Ectodermal cell (in vitro differentiated cells): ENCODE results near the gene ERGIC3.
"Not testable (repeated sequence)": the region's sequence is repeated elsewhere in the genome, so short reads cannot be mapped to it uniquely, and the experiment has no call there.

Source experiments
- H3K27ac ChIP-seq: 2 replicates; pipeline ENCODE4 v1.7.0; 2013; ENCODE audit warnings: mild to moderate bottlenecking, low read depth, low read length; ENCODE audit not compliant: insufficient read depth, poor library complexity, severe bottlenecking
- H3K27me3 ChIP-seq: 2 replicates; pipeline ENCODE4 v1.7.0; 2013; ENCODE audit warnings: mild to moderate bottlenecking, low read length; ENCODE audit not compliant: insufficient read depth, control insufficient read depth, poor library complexity, severe bottlenecking
- H3K36me3 ChIP-seq: one replicate; pipeline ENCODE4 v1.7.0; 2013; ENCODE audit warnings: low read length; ENCODE audit not compliant: control insufficient read depth, insufficient read depth
- H3K4me1 ChIP-seq: one replicate; pipeline ENCODE4 v1.7.0; 2013; ENCODE audit warnings: low read length; ENCODE audit not compliant: control insufficient read depth, insufficient read depth
- H3K4me3 ChIP-seq: 2 replicates; pipeline ENCODE4 v1.7.0; 2013; ENCODE audit warnings: low read depth, low read length, control low read depth; ENCODE audit not compliant: insufficient read depth
- H3K9me3 ChIP-seq: 2 replicates; pipeline ENCODE4 v1.7.0; 2013; ENCODE audit warnings: mild to moderate bottlenecking, low read length, moderate library complexity; ENCODE audit not compliant: control insufficient read depth
- WGBS, 2 experiments: methylation state at CpG; one replicate each; pipeline ENCODE4 v1.1.7; 2013; ENCODE audit warnings: missing lambda C conversion rate in 2 of 2; 5-methylcytosine and 5-hydroxymethylcytosine counted together

ERGIC3 gene

DNA sequence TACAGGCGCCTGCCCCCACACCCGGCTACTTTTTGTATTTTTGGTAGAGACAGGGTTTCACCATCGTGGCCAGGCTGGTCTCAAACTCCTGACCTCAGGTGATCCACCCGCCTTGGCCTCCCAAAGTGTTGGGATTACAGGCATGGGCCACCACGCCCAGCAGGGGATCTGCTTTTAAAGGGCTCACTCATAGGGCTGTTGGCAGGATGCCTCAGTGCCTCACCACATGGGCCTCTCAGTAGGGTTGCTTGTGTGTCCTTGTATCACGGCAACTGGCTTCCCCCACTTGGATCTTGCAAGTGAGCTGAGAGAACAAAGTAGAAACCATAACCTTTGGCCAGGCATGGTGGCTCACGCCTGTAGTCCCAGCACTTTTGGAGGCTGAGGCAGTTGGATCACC is 3.1 kb downstream of the ERGIC3 start:
- H3K27me3 ChIP-seq, H3K4me1 ChIP-seq, H3K27ac ChIP-seq, H3K4me3 ChIP-seq, H3K9me3 ChIP-seq: not testable (repeated sequence)
- H3K36me3 ChIP-seq, result peaks cover 13% of the 10 kb centered on the region
- 92 to 94% methylated on average over 7 of the region's 7 CpGs for WGBS, 2 experiments

DNA sequence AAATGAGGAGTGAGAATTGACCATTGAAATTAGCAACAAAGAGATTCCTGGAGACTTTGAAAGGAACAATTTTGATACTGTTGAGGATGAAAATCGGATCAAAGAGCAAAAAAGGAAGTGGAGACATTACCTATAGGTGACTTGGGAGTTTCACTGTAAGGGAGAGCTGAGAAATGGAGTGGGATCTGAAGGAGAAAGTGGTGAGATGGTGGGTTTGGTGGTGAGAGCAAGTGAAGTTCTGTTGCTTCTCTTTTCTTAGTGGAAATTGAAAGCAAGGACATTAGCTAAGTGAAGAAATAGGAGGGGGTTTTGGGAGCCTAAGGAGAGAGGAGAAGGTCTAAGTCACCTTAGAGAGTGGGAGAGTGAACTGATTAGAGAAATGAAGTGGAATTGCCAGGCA is 4.2 kb downstream of the ERGIC3 start:
- no peaks in the 10 kb centered on the region for H3K27me3 ChIP-seq
- H3K4me3 ChIP-seq, result no peak overlapping the region
- H3K4me1 ChIP-seq, result peaks cover 7% of the 10 kb centered on the region
- H3K27ac ChIP-seq, result no peak overlapping the region
- peaks cover 17% of the 10 kb centered on the region for H3K36me3 ChIP-seq
- no peaks in the 10 kb centered on the region for H3K9me3 ChIP-seq
- WGBS, 2 experiments, result 89 to 90% methylated on average over 1 of the region's 1 CpG

DNA sequence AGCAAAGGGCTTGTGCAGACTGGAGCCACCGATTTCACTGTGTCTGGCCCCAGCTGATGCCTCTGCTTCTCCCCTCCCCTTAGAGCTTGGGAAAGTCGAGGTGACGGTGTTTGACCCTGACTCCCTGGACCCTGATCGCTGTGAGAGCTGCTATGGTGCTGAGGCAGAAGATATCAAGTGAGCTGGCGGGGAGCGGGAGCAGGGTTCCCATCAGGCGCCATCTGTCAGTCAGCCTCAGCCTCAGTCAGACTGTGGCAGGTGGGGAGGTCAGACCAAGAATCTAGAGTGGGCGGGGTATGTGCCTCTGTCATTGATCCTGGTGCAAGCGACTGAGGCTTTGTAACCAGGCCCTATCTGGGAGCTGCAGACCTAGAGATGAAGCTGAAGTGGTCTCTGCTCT is 5.5 kb downstream of the ERGIC3 start:
- H3K4me1 ChIP-seq, result peaks cover 7% of the 10 kb centered on the region
- H3K9me3 ChIP-seq, result no peaks in the 10 kb centered on the region
- no peak overlapping the region for H3K4me3 ChIP-seq
- H3K27me3 ChIP-seq, result no peaks in the 10 kb centered on the region
- H3K36me3 ChIP-seq, result peaks cover 23% of the 10 kb centered on the region
- H3K27ac ChIP-seq, result no peak overlapping the region
- WGBS, 2 experiments, result 84 to 97% methylated on average over 8 to 9 of the region's 9 CpGs

DNA sequence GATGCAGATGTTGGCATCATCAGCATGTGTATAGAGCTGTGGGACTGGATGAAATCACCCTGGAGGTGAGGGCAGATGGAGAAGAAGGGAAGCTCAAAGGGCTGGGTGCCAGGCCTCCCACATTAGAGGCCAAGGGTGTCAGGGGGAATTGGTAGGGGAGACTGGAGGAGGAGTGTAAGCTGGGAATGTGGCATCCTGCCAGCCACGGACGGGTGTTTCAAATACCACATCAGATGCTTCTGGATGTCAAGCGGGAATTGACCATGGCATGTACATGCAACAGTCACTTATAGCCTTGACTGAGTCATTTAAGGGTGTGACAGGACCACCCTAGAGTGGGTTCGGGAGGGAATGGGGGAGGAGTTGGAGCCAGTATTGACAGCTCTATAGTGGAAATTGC is 9.6 kb downstream of the ERGIC3 start:
- H3K4me3 ChIP-seq, result no peak overlapping the region
- H3K36me3 ChIP-seq, result peaks cover 39% of the 10 kb centered on the region
- no peaks in the 10 kb centered on the region for H3K4me1 ChIP-seq
- 93 to 96% methylated on average over 4 of the region's 4 CpGs for WGBS, 2 experiments
- no peak overlapping the region for H3K27ac ChIP-seq
- H3K9me3 ChIP-seq, result no peaks in the 10 kb centered on the region
- H3K27me3 ChIP-seq, result no peaks in the 10 kb centered on the region

DNA sequence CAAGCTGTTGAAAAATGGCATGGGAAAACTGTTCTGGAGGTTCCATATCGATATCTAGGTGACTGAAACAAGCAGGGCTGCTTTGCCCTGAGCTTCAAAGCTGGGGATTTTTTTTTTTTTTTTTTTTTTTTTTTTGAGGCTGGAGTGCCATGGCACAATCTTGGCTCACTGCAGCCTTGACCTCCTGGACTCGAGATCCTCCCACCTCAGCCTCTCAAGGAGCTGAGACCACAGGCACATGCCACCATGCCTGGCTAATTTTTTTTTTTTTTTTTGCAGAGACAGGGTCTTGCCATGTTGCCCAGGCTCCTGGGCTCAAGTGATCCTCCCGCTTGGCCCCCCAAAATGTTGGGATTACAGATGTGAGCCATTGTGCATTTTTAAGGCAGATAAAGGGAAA is 11.0 kb downstream of the ERGIC3 start:
- Histone ChIP-seq H3K27me3 (no peaks in the 10 kb centered on the region), H3K4me1 (no peaks in the 10 kb centered on the region), H3K4me3 (no peak overlapping the region), H3K27ac (no peak overlapping the region), H3K36me3 (peaks cover 35% of the 10 kb centered on the region), H3K9me3 (no peaks in the 10 kb centered on the region)
- 94 to 97% methylated on average over 3 of the region's 3 CpGs for WGBS, 2 experiments

DNA sequence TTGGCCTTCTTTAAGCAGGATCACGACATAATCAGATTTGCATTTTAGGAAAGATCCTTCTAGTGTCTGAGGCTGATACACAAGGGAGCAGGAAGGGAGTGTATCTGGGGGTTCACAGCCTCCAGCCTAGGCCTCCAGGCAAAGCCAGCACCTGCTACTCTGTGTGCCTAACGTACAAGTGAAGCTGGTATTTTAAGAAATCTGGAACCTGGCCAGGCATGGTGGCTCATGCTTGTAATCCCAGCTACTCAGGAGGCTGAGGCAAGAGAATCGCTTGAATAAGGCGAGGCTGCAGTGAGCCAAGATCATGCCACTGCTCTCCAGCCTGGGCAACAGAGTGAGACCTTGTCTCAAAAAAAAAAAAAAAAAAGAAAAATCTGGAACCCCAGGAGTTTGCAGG is 13.6 kb downstream of the ERGIC3 start:
- H3K27me3 ChIP-seq, H3K4me1 ChIP-seq, H3K4me3 ChIP-seq, H3K27ac ChIP-seq, H3K9me3 ChIP-seq: not testable (repeated sequence)
- peaks cover 24% of the 10 kb centered on the region for H3K36me3 ChIP-seq
- 93 to 94% methylated on average over 4 of the region's 4 CpGs for WGBS, 2 experiments

DNA sequence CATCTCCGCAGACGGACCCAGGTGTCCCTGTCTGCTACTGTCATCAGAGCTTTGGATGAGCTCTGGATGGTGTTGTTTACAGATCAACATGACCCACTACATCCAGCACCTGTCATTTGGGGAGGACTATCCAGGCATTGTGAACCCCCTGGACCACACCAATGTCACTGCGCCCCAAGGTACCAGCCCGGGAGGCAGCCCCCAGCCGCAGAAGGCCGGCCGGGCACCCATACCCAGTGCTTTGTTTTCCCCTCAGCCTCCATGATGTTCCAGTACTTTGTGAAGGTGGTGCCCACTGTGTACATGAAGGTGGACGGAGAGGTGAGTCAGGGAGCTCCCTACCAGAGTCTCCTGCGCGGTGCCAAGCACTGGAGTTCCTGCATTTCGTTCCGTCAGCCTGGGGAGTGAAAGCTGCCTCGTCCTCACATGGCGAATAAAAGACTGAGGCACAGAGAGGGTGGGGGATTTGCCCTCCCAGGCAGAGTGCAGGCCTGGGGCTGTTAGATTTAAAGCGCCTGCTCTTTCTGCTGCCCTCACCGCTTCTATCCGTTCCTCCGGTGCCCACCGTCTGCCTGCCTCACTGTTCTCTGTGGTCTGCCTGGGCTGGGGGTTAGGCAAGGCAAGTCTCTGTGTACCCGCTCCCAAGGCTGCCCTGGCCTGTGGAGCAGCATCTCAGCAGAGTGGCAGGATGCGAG is 14.2 kb downstream of the ERGIC3 start:
- Histone ChIP-seq H3K27ac (no peak overlapping the region), H3K4me1 (no peaks in the 10 kb centered on the region), H3K36me3 (peaks cover 23% of the 10 kb centered on the region), H3K4me3 (no peak overlapping the region), H3K9me3 (no peaks in the 10 kb centered on the region), H3K27me3 (no peaks in the 10 kb centered on the region)
- 94 to 96% methylated on average over 20 to 21 of the region's 21 CpGs for WGBS, 2 experiments

DNA sequence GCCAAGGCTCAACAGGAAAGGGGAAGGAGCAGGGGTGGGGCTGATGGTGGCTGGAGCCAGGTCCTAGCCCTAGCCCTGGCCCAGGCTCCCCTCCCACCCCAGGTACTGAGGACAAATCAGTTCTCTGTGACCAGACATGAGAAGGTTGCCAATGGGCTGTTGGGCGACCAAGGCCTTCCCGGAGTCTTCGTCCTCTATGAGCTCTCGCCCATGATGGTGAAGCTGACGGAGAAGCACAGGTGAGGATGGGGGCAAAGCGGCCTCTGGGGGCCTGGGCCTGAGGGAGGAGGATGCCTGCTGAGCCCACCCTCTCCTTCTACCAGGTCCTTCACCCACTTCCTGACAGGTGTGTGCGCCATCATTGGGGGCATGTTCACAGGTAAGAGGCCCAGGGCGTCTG is 15.0 kb downstream of the ERGIC3 start:
- H3K27ac ChIP-seq, result no peak overlapping the region
- no peaks in the 10 kb centered on the region for H3K9me3 ChIP-seq
- no peak overlapping the region for H3K4me3 ChIP-seq
- WGBS, 2 experiments, result 95 to 97% methylated on average over 8 of the region's 8 CpGs
- no peaks in the 10 kb centered on the region for H3K27me3 ChIP-seq
- peaks cover 16% of the 10 kb centered on the region for H3K36me3 ChIP-seq
- no peaks in the 10 kb centered on the region for H3K4me1 ChIP-seq

DNA sequence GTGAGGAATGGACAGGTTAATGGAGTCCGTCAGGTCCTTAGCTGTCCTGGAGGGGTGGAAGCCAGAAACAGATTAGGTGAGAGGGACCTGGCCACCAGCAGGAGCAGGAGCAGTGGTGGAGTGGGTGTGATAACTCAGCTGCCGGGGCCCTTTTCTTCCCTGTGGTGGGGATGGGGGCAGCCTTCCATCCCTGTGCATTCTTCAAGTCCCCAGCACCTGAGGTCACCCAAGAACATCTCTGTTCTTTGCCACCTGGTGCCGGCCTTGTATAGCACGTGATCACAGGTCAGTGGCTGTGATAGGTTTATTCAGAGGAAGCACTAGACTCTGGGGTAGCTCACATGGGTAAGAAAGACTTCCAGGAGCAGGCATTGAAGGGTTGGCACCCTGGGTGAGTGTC is 16.6 kb downstream of the ERGIC3 start:
- Histone ChIP-seq H3K36me3 (peaks cover 16% of the 10 kb centered on the region), H3K4me3 (no peak overlapping the region), H3K27me3 (no peaks in the 10 kb centered on the region), H3K4me1 (no peaks in the 10 kb centered on the region), H3K9me3 (no peaks in the 10 kb centered on the region), H3K27ac (no peak overlapping the region)
- 93 to 96% methylated on average over 4 of the region's 4 CpGs for WGBS, 2 experiments

DNA sequence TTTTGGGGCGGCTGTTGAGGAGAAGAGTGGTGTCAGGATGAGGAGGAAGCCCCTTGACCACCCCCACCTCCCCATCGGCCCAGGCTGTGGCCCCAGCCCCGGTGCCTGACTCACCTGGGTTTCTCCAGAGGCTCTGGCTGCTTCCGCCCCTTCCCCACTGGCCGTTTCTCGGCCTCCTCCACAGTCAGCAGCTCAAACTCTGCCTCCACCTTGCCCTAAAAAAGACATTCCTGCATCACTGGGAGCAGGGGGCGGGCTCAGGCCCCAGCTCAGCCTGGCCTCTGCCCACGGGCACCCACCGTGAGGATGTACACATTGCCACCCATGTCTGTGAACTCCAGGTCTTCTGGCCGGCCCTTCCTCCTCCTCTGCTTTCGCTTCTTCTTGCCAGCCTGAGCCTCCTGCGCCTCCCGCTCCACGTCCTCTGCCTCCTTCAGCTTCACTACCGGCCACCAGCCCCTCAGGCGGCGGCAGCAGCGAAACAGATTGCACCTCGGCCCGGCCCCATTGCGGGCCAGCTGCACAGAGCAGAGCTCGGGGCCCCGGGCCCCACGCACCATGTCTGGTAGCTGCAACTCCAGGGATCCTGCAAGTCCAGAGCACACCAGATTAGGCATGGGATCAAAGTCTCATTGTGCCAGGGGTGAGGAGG is 17.3 kb downstream of the ERGIC3 start:
- no peaks in the 10 kb centered on the region for H3K9me3 ChIP-seq
- H3K4me1 ChIP-seq, result no peaks in the 10 kb centered on the region
- H3K27ac ChIP-seq, result no peak overlapping the region
- WGBS, 2 experiments, result 93 to 94% methylated on average over 24 of the region's 24 CpGs
- peaks cover 11% of the 10 kb centered on the region for H3K36me3 ChIP-seq
- no peak overlapping the region for H3K4me3 ChIP-seq
- no peaks in the 10 kb centered on the region for H3K27me3 ChIP-seq
